ENCODE results near the gene EIF3L.
A peak's percentile ranks its signal among the peaks of the same experiment; 100 is the strongest.

Gene EIF3L

DNA sequence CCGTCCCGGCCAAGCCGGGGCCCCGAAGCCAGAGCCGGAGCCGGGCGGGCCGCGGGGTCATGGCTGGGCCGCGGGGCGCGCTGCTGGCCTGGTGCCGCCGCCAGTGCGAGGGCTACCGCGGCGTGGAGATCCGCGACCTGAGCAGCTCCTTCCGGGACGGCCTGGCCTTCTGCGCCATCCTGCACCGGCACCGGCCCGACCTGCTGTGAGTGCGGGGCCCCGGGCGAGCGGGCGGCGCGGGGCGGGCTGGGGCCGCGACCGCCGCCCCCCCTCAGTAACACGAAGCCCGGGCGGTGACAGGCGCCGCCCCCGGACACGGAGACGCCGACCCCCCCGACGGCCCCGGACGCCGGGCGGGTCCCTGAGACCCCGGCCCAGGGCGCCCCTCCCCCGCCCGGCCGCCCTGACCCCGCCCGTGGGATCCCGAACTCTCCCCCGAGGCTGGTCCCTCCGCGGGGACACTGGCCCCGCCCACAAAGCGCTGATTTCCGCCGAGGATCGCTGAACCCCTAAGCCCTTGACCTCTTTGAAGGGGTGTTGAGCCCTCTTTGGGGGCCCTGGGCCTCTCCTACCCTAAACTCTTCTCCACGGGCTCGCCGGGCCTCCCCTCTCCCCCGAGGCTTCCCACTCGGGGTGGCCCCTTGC is 57.3 kb downstream of the EIF3L start:
- no peak for TF ChIP-seq CTCF (IDR thresholded peaks at IDR 0.05)
- Histone ChIP-seq H3K4me3 (ENCODE audit: low read depth in 1 of 2, low read length in 1 of 2) (peak overlapping the region; percentile 62 to 70), H3K27ac (peak overlapping the region; percentile 75), H3K36me3 (no peaks in the 10 kb centered on the region), H3K27me3 (no peaks in the 10 kb centered on the region), H3K9me3 (no peaks in the 10 kb centered on the region), H3K4me1 (ENCODE audit: control insufficient read depth in 1 of 2, insufficient read depth in 1 of 2, low read depth in 1 of 2, low read length in 1 of 2) (peaks cover 15 to 19% of the 10 kb centered on the region in 2 experiments)

GRCh38 chr22:37907036-37907954 is 58.1 kb downstream of the EIF3L start:
- H3K36me3 ChIP-seq = no peaks in the 10 kb centered on the region
- peak overlapping the region; percentile 62 to 70 for H3K4me3 ChIP-seq (ENCODE audit: low read depth in 1 of 2, low read length in 1 of 2)
- H3K27me3 ChIP-seq = no peaks in the 10 kb centered on the region
- peaks cover 19 to 23% of the 10 kb centered on the region in 2 experiments for H3K4me1 ChIP-seq (ENCODE audit: control insufficient read depth in 1 of 2, insufficient read depth in 1 of 2, low read depth in 1 of 2, low read length in 1 of 2)
- TF ChIP-seq CTCF (IDR thresholded peaks at IDR 0.05) = no peak
- peak overlapping the region; percentile 75 for H3K27ac ChIP-seq
- H3K9me3 ChIP-seq = no peaks in the 10 kb centered on the region

GRCh38 chr22:37909766-37910165 is 60.5 kb downstream of the EIF3L start:
- Histone ChIP-seq H3K4me1 (ENCODE audit: control insufficient read depth in 1 of 2, insufficient read depth in 1 of 2, low read depth in 1 of 2, low read length in 1 of 2) (peaks cover 26 to 34% of the 10 kb centered on the region in 2 experiments), H3K9me3 (no peaks in the 10 kb centered on the region), H3K27me3 (no peaks in the 10 kb centered on the region), H3K36me3 (peaks cover 4% of the 10 kb centered on the region), H3K4me3 (ENCODE audit: low read depth in 1 of 2, low read length in 1 of 2) (no peak overlapping the region), H3K27ac (no peak overlapping the region)
- TF ChIP-seq CTCF (IDR thresholded peaks at IDR 0.05) = no peak

- Histone ChIP-seq H3K27me3 (no peaks in the 10 kb centered on the region), H3K27ac (no peak overlapping the region), H3K36me3 (peaks cover 8% of the 10 kb centered on the region), H3K4me3 (ENCODE audit: low read depth in 1 of 2, low read length in 1 of 2) (no peak overlapping the region), H3K4me1 (ENCODE audit: control insufficient read depth in 1 of 2, insufficient read depth in 1 of 2, low read depth in 1 of 2, low read length in 1 of 2) (peaks cover 20 to 26% of the 10 kb centered on the region in 2 experiments), H3K9me3 (no peaks in the 10 kb centered on the region)
- TF ChIP-seq CTCF (IDR thresholded peaks at IDR 0.05) = no peak
These were observed 61.9 kb downstream of the EIF3L start for GRCh38 chr22:37910890-37911672.

- H3K4me1 ChIP-seq (ENCODE audit: control insufficient read depth in 1 of 2, insufficient read depth in 1 of 2, low read depth in 1 of 2, low read length in 1 of 2) = peaks cover 18 to 25% of the 10 kb centered on the region in 2 experiments
These were observed 62.5 kb downstream of the EIF3L start for GRCh38 chr22:37911697-37912096.

More at GRCh38 chr22:37911697-37912096, 62.5 kb downstream of the EIF3L start:
- no peak overlapping the region for H3K4me3 ChIP-seq (ENCODE audit: low read depth in 1 of 2, low read length in 1 of 2)
- H3K27me3 ChIP-seq = no peaks in the 10 kb centered on the region
- H3K27ac ChIP-seq = no peak overlapping the region
- no peak for TF ChIP-seq CTCF (IDR thresholded peaks at IDR 0.05)
- H3K36me3 ChIP-seq = peaks cover 15% of the 10 kb centered on the region
- H3K9me3 ChIP-seq = no peaks in the 10 kb centered on the region

Data from neutrophil (primary cell).